GM19397 (cell line): Measurements from ENCODE around the gene DCDC2.
"Not testable (repeated sequence)": the region's sequence is repeated elsewhere in the genome, so short reads cannot be mapped to it uniquely, and the experiment has no call there.

Source experiments
- ATAC-seq: cut with Tn5 transposase; IDR thresholded peaks from one replicate; pipeline ENCODE4 v1.9.1; 2021; ENCODE audit warnings: mild to moderate bottlenecking, moderate library complexity; ENCODE audit not compliant: unreplicated experiment

Gene DCDC2

DNA sequence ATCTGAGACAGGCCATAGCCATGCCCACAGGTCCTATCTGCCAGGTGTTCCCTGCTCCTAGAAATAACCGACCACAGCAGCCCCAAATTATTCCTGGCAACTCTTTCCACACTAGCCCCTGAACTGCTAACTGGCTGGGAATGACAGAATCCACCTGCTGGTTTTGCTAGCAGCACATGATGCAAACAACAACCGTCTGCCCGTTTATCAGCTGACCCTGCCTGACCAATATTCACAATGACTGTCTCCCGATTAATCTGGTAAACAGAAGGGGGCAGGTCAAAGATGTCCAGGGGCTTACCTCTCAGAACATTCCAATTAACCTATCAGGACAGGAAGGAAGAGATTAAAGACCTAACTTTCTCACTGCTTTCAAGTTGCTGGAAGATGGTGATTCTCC lies 130.3 kb downstream of the DCDC2 start:
- ATAC-seq = no peak

- no peak for ATAC-seq
Observed at GRCh38 chr6:24226541-24226940, 131.3 kb downstream of the DCDC2 start.

GRCh38 chr6:24225838-24226237 lies 132.0 kb downstream of the DCDC2 start:
- no peak for ATAC-seq

DNA sequence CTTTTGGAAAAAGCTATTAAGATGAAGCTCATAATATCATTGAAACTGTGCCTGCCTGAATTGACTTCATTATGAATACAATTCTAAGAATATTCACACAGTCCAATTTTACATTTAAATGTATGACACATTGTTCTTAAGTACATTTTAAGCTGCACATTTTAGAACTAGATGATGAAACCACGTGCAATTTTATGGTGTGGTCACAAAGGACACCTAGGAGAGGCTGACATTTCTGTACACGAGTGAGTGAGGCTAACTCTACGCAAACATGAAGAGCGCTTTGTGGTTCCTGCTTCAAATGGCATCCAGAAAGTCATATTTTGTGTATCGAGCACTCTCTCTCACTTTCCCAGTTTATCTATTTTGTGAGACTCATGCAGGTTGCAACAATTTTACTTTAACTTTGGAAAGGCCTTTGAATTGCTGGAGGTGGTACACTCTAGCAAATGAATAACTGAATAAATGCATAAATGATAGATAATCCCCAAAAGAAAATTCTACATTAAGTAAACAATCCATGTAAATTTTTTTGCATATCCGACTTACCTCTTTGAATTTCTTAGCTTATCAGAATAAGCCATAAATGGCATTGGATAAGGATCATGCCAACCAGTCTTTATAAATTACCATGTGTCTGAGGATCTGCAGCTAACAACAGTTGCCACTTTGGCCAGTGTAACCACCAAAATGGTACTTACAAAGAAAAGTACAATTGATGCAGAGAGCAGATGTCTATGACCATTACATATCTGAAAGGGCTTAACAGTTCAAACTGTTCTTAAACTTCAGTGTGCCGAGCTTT lies 134.5 kb downstream of the DCDC2 start:
- ATAC-seq = no peak

DNA sequence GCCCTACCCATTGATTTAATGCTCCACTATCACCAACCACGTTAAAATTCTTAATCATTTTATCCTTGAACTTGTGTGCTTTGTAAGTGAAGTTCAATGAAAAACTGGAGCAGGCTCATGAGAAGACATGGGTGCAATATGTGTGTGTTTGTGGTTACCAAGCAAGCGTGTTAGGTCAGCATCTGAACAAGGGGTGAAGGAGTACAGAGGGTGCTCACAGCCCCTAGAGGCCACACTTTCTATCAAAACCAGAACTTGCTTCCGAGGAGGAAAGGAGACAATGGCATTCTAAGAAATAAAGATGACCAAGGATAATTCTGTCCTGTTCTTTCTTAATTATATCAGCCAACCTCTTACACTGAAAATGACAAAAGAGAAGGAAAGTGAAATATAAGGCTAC lies 138.2 kb downstream of the DCDC2 start:
- ATAC-seq = no peak

- no peak for ATAC-seq
Observed at GRCh38 chr6:24214984-24215383, 142.9 kb downstream of the DCDC2 start.

DNA sequence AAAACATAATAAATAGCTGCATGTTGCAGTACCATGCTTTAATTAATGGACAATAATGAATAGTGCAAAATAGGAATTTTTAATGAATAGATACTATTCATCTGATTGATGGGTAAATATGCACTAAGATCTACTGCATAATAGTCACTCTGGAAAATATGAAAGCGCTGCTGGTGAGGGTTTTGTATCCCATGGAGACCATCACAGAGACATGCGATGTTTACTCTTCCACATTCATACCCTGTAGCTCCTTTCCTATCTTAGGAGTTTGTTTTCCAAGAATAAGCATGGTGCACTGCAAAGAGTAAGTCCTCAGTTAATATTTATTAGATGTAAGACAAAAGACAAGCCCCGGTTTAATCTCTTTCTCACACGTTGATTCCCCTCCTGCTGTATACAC lies 150.4 kb downstream of the DCDC2 start:
- ATAC-seq = no peak

DNA sequence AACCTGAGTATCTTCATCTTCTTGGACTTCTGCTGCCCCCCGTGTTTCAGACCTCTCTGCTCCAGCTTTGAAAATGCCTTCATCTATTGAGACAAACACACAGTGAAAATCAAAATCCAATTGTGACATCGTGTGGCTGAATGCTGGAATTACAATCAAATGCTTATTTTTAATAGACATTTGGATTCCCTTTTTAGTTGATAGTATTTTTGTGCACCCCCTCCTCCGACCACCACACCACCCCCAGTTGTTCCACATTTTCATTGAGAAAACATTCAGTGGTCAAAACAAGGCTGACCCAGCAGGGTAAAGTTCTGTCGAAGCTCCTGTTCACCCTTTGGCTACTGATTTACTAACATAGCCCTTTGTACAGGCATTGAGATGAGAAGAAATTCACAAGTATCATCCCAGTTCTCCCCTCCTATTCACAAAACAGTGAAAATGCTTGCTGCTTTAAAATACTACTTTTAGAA lies 152.8 kb downstream of the DCDC2 start:
- no peak for ATAC-seq

GRCh38 chr6:24204113-24204512 lies 153.7 kb downstream of the DCDC2 start:
- not testable (repeated sequence) for ATAC-seq

DNA sequence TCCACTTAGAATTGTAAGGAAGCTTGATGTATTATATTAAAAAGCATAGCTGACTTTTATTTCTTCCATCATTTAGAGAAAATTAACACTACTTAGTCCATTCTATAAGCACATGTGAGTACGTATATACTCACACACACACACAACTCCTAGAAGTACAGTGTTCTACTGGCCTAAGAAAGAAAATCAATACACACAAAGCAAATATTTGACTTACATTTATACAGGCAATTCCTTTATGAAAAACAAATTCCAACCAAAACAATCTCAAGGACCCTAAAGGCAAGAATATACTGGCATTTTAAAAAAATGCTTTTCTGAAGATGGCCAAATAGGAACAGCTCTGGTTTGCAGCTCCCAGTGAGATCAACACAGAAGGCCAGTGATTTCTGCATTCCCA lies 160.0 kb downstream of the DCDC2 start:
- no peak for ATAC-seq

GRCh38 chr6:24195836-24196597 lies 161.8 kb downstream of the DCDC2 start:
- no peak for ATAC-seq

GRCh38 chr6:24194978-24195700 lies 162.7 kb downstream of the DCDC2 start:
- no peak for ATAC-seq

- no peak for ATAC-seq
Observed at GRCh38 chr6:24193364-24193763, 164.5 kb downstream of the DCDC2 start.

DNA sequence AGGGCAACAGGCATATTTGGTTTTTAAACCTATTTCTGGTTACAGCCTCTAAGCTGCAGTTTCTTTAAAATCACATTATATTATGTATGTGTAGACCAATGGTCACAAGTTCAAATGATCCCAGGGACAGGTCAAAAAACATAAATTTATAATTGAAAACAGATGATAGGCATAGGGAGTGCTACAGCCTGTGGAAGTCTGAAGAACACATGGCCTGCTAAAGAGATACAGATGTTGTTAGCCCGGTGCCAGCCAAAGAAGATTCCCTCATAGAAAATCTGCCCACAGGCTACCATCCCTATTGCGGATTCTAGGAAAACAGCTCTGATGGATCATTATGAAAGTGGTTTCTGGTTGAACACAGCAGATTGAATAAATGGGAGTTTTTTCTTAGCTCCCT lies 166.5 kb downstream of the DCDC2 start:
- no peak for ATAC-seq

- no peak for ATAC-seq
Observed at GRCh38 chr6:24188578-24189080, 169.2 kb downstream of the DCDC2 start.

- ATAC-seq = no peak
Observed at GRCh38 chr6:24187965-24188577, 169.8 kb downstream of the DCDC2 start.

- no peak for ATAC-seq
Observed at GRCh38 chr6:24186349-24186748, 171.5 kb downstream of the DCDC2 start.

DNA sequence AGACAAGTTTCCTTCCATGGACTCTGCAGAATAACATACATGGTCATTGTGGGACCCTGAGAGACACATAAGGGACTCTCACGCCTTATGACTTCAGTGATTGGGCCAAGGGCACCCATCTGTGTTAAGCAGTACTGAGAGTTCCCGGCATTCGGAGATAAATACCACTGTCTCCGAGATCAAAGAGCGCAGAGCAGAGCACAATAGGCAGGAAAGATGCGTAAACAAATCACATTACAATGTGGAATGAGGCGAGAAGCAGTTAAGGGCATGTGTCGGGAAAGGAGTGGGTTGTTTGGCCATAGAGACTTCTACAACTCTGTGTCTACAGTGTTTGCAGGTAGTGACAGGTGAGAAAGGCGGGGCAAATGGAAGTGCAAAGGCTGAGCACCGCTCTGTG lies 174.3 kb downstream of the DCDC2 start:
- ATAC-seq = no peak

DNA sequence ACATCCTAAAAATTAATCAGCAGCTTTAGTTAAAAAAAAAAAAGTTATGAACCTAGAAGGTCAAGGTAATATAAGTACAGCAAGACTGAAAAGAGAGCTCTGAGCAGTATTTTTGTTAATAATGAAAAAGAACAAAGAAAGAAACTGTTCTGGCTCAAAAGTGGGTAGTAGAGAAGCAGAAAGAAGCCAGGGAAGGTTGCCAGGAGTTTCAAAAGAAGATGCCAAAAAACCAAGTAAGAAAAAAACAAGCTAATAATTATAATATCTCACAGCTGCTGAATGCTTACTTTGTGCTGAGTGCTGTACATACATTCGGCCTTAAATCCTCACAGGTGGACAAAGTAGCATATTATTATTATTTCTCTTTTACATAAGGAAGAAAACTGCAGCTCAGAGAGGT lies 200.0 kb downstream of the DCDC2 start:
- no peak for ATAC-seq

DNA sequence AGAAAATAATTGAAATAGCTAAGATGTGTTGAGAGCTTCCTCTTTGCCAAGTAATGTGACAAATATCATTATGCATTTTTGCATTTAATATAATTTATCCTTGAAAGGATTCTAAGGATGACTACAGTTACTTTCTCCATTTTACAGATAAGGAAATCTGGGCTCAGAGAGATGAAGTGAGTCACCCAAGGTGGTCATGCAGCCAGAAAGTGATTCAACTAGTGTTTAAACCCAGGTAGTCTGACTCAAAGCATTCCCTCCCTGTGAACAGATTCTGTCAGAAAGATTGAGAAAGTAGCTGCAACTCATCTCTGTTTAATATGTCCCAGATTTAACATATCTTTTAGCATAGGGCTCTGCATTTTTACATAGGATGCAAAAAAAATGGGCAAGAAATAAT lies 203.7 kb downstream of the DCDC2 start:
- no peak for ATAC-seq

DNA sequence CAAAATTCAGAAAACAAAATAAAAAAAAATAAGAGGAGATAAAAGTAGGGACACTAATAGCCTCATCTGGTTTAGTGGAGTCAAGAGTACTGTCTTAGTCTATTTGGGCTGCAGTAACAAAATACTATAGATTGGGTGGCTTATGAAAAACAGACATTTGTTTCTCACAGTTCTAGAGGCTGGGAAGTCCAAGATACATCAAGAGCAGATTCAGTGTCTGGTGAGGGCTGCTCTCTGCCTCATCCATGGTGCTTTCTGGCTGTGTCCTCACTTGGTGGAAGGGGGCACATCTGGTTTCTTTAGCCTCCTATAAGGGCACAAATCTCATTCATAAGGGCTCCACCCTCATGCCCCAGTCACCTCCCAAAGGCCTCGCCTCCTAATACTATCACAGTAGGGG lies 205.8 kb downstream of the DCDC2 start:
- ATAC-seq = no peak
